Spleen (tissue), 11 donors: ENCODE results near the gene RIPK4. TPM values are rescaled to one million over a fixed set of nuclear protein-coding genes. Genes with fewer than 3 reads are reported as not detected.

Experiments
- DNase-seq: peaks from one replicate; pipeline ENCODE4 v3.0.0-alpha.2; 2020
- H3K27ac ChIP-seq, 8 donors: fragments of 200-600 bp; sonication (generic) in 7 of 8; 1 replicate in 4 of 8; 2 replicates in 4 of 8; pipeline versions ENCODE4 v1.5.0 to v1.8.0; 2016 to 2021; ENCODE audit warnings: inconsistent platforms in 4 of 8, mild to moderate bottlenecking in 4 of 8, moderate library complexity in 1 of 8
- H3K27me3 ChIP-seq, 7 donors: fragments of 200-600 bp; sonication (generic) in 6 of 7; replicated peaks in 1 of 7; 1 replicate in 4 of 7; 2 replicates in 3 of 7; pipeline versions ENCODE4 v1.5.0 to v1.8.0; 2016 to 2021; ENCODE audit warnings: inconsistent platforms in 3 of 7, mild to moderate bottlenecking in 1 of 7
- H3K36me3 ChIP-seq, 6 donors: fragments of 200-600 bp; sonication (generic) in 5 of 6; 1 replicate in 4 of 6; 2 replicates in 2 of 6; pipeline versions ENCODE4 v1.5.0 to v1.8.0; 2016 to 2021; ENCODE audit warnings: inconsistent platforms in 2 of 6
- H3K4me1 ChIP-seq, 6 donors: fragments of 200-600 bp; sonication (generic) in 5 of 6; 1 replicate in 3 of 6; 2 replicates in 3 of 6; pipeline versions ENCODE4 v1.5.0 to v1.8.0; 2016 to 2021; ENCODE audit warnings: inconsistent platforms in 3 of 6
- H3K4me3 ChIP-seq, 8 donors: fragments of 200-600 bp; sonication (generic) in 7 of 8; 1 replicate in 4 of 8; 2 replicates in 4 of 8; pipeline versions ENCODE4 v1.5.0 to v1.8.0; 2016 to 2021; ENCODE audit warnings: inconsistent platforms in 4 of 8, mild to moderate bottlenecking in 4 of 8, moderate library complexity in 2 of 8
- H3K9me3 ChIP-seq, 8 donors: fragments of 200-600 bp; sonication (generic) in 7 of 8; 1 replicate in 4 of 8; 2 replicates in 4 of 8; pipeline versions ENCODE4 v1.5.0 to v1.8.0; 2016 to 2021; ENCODE audit warnings: inconsistent platforms in 4 of 8
- POLR2A ChIP-seq, 3 donors: fragments of 450-650 bp; IDR thresholded peaks; one replicate each; pipeline ENCODE4 v1.5.1; 2017; ENCODE audit warnings: antibody characterized with exemption in 3 of 3, mild to moderate bottlenecking in 1 of 3
- WGBS, 5 donors: extraction: QIAGEN DNeasy Blood & Tissue Kit in 3 of 5; methylation state at CpG; one replicate each; pipeline versions ENCODE4 v1.1.5 to v1.1.7; 2013 to 2018; 5-methylcytosine and 5-hydroxymethylcytosine counted together
- intact Hi-C: fragments of 100-400 bp; cut with DNase I; formaldehyde crosslinking; loops from one replicate; pipeline ENCODE4 v1.15.0; 2023; ENCODE audit warnings: low total_unique reads
- microRNA-seq, 3 donors: library from miRNA; unstranded; fragments of <30 nt; microRNA quantifications; one replicate each; pipeline versions ENCODE4 to v1.1.0, GENCODE V29; 2019 to 2020
- polyA plus RNA-seq, 3 donors: library from polyadenylated mRNA; stranded (reverse); fragments of 200-250 nt; gene quantifications; one replicate each; pipeline ENCODE4 v1.2.1, GENCODE V29; 2013
- small RNA-seq, 4 donors: library from RNA; depleted of rRNA; stranded (forward); fragments of <200 nt; gene quantifications; one replicate each; pipeline ENCODE3, GENCODE V24; 2016
- total RNA-seq, 7 donors: library from RNA; depleted of rRNA in 3 of 7; stranded (reverse); fragments of >200 nt in 3 of 7; fragmentation: NEBNext Ultra II Directional in 4 of 7; extraction: Animal tissue kit (Norgen Biotek cat#: 25700) in 4 of 7; gene quantifications; one replicate each; pipeline versions ENCODE4 v1.1.0 to v1.2.1, GENCODE V29; 2016 to 2021
- donor health status: healthy with polysubstance abuse.
- donor health status: DM: no; HTN: no; CAD: no; lungs with moderate emphysema.
- donor health status: DM: no; HTN: no; CAD: no.
- donor health status: Bipolar disorder and iron deficiency.
- donor health status: healthy.
- donor health status: DM: no; HTN: no; CAD: no.
- donor health status: DM: yes; HTN: yes; CAD: no.

RIPK4 gene
- total and polyA plus RNA-seq, 10 donors: 0.02 to 0.06 (median 0.06) TPM; not detected in 7

DNA sequence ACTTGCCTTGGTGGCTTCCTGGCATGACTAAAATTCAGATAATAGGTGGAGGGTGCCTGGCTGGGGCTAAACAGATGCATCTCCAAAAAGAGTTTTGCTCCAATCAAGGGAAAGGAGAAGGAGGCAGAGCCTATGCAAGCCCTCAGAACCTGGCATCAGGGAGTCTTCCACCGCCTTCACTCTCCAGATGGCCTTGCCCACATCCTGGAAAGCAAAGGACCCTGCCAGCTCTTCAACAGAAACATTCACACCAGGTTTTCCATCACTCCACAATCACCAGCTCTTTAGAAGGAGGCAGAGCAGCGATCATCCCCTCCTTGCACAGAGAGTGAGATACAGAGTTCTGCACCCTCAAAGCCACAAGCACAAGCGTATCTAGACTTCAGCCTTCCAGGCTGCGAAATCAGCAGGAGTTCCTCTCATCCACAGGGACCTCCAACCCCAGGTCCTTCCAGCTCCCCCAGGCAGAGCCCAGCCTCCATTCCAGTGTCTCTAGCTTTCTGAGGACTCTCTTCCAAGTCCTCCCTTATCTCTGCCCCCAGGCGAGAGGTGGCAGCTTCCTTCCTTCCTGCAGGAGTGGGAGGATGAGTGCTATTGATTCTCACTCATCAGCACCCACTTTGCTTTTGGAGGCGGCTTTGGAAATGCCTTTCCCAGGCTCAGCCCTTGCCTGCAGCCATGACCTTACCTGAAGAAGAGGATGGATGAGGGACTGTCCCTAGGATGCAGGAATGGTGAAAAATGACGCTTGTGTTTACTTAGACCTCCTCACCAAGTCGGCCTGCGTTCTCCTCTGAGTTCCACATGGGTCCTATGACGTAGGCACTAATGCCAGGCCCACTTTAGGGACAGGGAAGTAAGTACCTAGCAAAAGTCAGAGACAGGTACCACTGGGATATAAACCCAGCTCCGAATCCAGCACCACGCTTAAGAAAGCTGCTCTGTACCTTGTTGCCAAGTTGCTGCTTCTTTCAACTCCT lies 75.4 kb downstream of the RIPK4 start:
- Histone ChIP-seq H3K36me3 (no peaks in the 10 kb centered on the region), H3K4me1 (no peaks in the 10 kb centered on the region), H3K27me3 (peaks cover 0 to 32% (median 0%) of the 10 kb centered on the region in 7 donors), H3K4me3 (no peak overlapping the region), H3K9me3 (peaks cover 0 to 4% (median 0%) of the 10 kb centered on the region in 8 donors), H3K27ac (no peak overlapping the region)
- intact Hi-C loops: no loop called here
- DNase-seq: no peak
- WGBS, 5 donors: 60 to 63% (median 62%) methylated on average over 12 of the region's 12 CpGs
- no peak for TF ChIP-seq POLR2A (IDR thresholded peaks at IDR 0.05)

Small RNA genes lying within 50 kb of the gene (microRNA-seq; reads per million reads assigned to microRNA genes)
- gene MIR6814: 0 reads per million in 3 donors

Small RNA genes lying within 50 kb of the gene (small RNA-seq; reads per million reads assigned to genes)
- 0 reads per million in 4 donors for gene MIR6814

Other genes starting within 250 kb of the RIPK4 start
- 10 to 100 TPM in 6 of 7 donors, 1 to 10 TPM in 1; 8.4 to 18.0 (median 12.2) TPM for gene PRDM15, start 112.3 kb upstream of the RIPK4 start, total RNA-seq
- gene PRDM15, start 112.3 kb upstream of the RIPK4 start, polyA plus RNA-seq: 1 to 10 TPM; 4.4 to 6.5 (median 6.0) TPM
- gene C2CD2, start 187.0 kb upstream of the RIPK4 start, total RNA-seq: 100 to 1,000 TPM in 4 of 7 donors, 10 to 100 TPM in 3; 74.0 to 163 (median 105) TPM
- 10 to 100 TPM; 12.9 to 30.3 (median 18.0) TPM for gene C2CD2, start 187.0 kb upstream of the RIPK4 start, polyA plus RNA-seq
- gene ZBTB21, start 243.3 kb upstream of the RIPK4 start, total RNA-seq: 10 to 100 TPM; 10.6 to 21.7 (median 16.2) TPM
- 1 to 10 TPM; 1.9 to 3.0 (median 1.9) TPM for gene ZBTB21, start 243.3 kb upstream of the RIPK4 start, polyA plus RNA-seq